HEK293T (cell line): ENCODE results near the gene PXMP2.

ENCODE experiments used
- ARNT ChIP-seq: fragments of 450-650 bp; IDR thresholded peaks from 2 replicates; pipeline ENCODE4 v1.6.1; 2017; ENCODE audit warnings: mild to moderate bottlenecking
- BHLHE40 ChIP-seq: fragments of 450-650 bp; IDR thresholded peaks from 2 replicates; pipeline ENCODE4 v1.6.1; 2016; ENCODE audit warnings: mild to moderate bottlenecking, moderate library complexity, borderline replicate concordance
- FOXM1 ChIP-seq: fragments of 450-650 bp; IDR thresholded peaks from 2 replicates; pipeline ENCODE4 v1.6.1; 2017; ENCODE audit warnings: mild to moderate bottlenecking, borderline replicate concordance
- NFRKB ChIP-seq: fragments of 450-650 bp; IDR thresholded peaks from 2 replicates; pipeline ENCODE4 v1.6.1; 2016; ENCODE audit warnings: mild to moderate bottlenecking, moderate library complexity
- PKNOX1 ChIP-seq: fragments of 450-650 bp; IDR thresholded peaks from 2 replicates; pipeline ENCODE4 v1.6.1; 2016
- SUZ12 ChIP-seq: fragments of 450-650 bp; IDR thresholded peaks from 2 replicates; pipeline ENCODE4 v1.6.1; 2016; ENCODE audit warnings: mild to moderate bottlenecking

- no peak for TF ChIP-seq NFRKB
- no peak for TF ChIP-seq SUZ12
- TF ChIP-seq FOXM1, result no peak
- TF ChIP-seq ARNT, result no peak
- TF ChIP-seq BHLHE40, result no peak
- no peak for TF ChIP-seq PKNOX1
These were observed 37.3 kb downstream of the PXMP2 start for GRCh38 chr12:132724506-132725241.
